Peyer's patch (tissue), 4 donors: ENCODE measurements around the gene ZNF503.

Source experiments
- POLR2A ChIP-seq, 2 donors: fragments of 450-650 bp; IDR thresholded peaks; one replicate each; pipeline ENCODE4 v1.5.1; 2017; ENCODE audit warnings: antibody characterized with exemption in 2 of 2, mild to moderate bottlenecking in 2 of 2, moderate library complexity in 2 of 2
- TF ChIP-seq, protein P1 (sequence below), 6 experiments: fragments of 450-650 bp in 4 of 6; fragments of 200-600 bp in 2 of 6; sonication (generic) in 1 of 6; IDR thresholded peaks; one replicate each; pipeline ENCODE4 v1.5.1; 2017 to 2019; ENCODE audit warnings: antibody characterized with exemption in 6 of 6, mild to moderate bottlenecking in 3 of 6, moderate library complexity in 1 of 6

DNA sequence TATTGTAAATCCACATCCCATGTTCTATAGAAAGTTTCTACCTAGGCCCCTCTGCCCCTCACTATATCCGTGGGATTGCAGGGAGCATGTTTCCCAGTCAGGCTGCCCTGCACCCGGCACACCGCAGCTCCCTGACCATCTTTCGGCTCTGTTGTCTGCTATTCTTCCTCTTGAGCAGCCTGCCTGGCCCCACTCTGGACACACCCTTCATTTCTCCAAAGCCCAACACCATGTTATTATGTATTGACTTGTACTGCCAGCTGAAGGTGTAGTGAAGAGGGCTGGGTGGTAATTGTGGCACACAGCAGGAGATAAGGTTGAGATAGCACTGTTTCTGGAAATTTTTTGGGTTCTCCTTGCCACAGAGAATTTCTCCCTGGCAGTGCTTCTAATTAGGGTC lies 39.6 kb upstream of the ZNF503 start:
- TF ChIP-seq, protein P1, sequence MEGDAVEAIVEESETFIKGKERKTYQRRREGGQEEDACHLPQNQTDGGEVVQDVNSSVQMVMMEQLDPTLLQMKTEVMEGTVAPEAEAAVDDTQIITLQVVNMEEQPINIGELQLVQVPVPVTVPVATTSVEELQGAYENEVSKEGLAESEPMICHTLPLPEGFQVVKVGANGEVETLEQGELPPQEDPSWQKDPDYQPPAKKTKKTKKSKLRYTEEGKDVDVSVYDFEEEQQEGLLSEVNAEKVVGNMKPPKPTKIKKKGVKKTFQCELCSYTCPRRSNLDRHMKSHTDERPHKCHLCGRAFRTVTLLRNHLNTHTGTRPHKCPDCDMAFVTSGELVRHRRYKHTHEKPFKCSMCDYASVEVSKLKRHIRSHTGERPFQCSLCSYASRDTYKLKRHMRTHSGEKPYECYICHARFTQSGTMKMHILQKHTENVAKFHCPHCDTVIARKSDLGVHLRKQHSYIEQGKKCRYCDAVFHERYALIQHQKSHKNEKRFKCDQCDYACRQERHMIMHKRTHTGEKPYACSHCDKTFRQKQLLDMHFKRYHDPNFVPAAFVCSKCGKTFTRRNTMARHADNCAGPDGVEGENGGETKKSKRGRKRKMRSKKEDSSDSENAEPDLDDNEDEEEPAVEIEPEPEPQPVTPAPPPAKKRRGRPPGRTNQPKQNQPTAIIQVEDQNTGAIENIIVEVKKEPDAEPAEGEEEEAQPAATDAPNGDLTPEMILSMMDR (IDR thresholded peaks at IDR 0.05) = no peak
- no peak for TF ChIP-seq POLR2A (IDR thresholded peaks at IDR 0.05)
